GM12864 (cell line): Measurements from ENCODE around the gene CILP2.

ENCODE experiments used
- DNase-seq: peaks from one replicate; pipeline ENCODE4 v3.0.0-alpha.2; 2011; ENCODE audit warnings: low read depth
- H3K4me3 ChIP-seq: 2 replicates; pipeline ENCODE4 v1.5.1; 2011; ENCODE audit warnings: mild to moderate bottlenecking, low read depth, low read length, control low read depth
- TF ChIP-seq, protein P1 (sequence below): IDR thresholded peaks from 2 replicates; pipeline ENCODE4 v1.5.1; 2011; ENCODE audit warnings: low read depth, mild to moderate bottlenecking, moderate library complexity, low read length, control low read depth, inconsistent platforms; ENCODE audit errors: missing control alignments

The CILP2 gene

DNA sequence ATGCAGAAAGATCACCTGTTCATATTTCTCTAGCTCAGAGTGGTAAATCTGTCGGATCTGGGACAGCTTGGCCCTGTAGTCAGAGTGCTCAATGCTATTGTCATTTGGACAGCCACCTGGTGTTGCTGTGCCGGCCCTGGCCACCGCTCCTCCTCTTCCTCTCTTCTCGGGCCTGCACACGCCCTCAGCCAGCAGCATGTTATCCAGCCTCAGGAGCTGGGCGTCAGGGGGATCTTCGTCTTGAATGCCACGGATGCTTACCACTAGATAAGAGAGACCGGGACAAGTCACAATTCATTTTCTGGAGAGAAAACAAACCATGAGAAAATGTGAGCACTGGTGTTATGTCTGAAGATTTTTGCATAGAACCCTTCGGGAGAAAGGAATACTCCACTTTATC lies 32.5 kb downstream of the CILP2 start:
- no peak overlapping the region for H3K4me3 ChIP-seq
- DNase-seq = no peak
- TF ChIP-seq, protein P1, sequence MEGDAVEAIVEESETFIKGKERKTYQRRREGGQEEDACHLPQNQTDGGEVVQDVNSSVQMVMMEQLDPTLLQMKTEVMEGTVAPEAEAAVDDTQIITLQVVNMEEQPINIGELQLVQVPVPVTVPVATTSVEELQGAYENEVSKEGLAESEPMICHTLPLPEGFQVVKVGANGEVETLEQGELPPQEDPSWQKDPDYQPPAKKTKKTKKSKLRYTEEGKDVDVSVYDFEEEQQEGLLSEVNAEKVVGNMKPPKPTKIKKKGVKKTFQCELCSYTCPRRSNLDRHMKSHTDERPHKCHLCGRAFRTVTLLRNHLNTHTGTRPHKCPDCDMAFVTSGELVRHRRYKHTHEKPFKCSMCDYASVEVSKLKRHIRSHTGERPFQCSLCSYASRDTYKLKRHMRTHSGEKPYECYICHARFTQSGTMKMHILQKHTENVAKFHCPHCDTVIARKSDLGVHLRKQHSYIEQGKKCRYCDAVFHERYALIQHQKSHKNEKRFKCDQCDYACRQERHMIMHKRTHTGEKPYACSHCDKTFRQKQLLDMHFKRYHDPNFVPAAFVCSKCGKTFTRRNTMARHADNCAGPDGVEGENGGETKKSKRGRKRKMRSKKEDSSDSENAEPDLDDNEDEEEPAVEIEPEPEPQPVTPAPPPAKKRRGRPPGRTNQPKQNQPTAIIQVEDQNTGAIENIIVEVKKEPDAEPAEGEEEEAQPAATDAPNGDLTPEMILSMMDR = no peak

DNA sequence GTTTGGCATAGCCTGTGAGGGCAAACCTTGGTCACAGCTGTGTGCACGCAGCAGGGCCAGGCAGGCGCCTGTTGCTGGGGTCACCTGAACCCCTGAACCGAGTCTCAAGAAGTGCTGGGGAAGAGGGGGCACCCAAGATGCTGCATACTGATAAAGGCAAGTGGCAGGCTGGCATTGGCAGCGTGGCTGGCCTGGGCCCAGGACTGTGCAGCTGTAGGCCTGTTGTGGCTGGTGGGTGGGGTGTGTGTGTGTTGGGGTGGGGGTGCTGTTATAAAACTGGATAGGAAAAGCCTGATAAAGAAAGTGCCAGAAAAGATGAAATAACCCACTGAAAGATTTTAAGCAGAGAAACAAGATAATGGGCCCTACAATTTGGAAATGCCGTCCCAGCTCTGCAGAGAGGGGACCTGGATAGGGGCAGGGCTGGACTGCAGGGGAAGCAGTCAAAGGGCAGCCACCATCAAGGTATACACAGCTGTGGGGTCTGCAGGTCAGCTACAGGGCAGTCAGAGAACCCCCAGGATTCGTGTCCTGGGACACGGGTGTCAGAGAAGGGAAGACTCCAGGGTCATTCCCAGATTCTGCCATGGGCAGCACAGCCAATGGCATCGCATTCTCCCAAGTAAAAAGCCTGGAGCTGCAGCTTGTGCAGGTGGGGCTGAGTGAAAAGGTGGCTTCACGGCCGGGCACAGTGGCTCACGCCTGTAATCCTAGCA lies 33.2 kb downstream of the CILP2 start:
- DNase-seq = no peak
- TF ChIP-seq, protein P1 = no peak
- H3K4me3 ChIP-seq = no peak overlapping the region

DNA sequence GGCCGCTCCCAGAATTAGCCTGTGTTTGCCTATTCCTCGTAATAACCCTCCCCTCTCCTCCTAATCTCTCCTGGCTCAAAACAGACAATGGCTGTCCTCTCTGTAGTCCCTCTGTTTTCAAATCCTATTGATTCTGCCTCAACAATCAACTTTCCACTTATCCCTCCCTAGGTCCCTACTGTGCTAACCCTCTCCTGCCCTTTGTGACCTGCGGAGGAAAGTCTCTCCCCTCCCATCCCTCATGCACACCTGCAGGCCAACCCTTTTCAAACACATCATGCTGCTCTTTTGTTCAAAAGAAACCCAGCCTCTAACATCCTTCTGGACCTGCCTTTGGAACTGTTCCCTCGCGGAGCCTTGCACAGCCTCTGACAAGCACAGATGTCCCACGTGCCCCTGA lies 37.3 kb downstream of the CILP2 start:
- TF ChIP-seq, protein P1 = no peak
- DNase-seq = no peak
- no peak overlapping the region for H3K4me3 ChIP-seq

DNA sequence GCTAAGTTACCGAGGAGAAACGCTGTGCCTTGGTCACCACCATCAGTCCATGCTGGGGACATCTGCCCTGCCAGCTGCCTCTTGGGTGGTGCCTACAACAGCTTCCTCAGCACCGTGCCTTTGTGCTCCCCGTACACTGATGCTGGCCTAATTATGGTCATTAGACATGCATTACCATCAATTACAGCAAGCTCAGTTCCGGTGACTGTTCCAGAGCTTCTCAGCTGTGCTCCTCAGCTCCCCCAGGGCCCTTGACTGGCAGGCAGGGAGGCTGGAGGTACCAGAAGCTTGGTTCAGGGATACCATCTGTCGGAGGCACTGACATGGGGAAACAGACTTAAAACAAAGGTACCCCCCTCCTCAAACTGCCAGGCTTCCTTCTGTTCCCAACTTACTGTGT lies 40.2 kb downstream of the CILP2 start:
- TF ChIP-seq, protein P1 = no peak
- no peak overlapping the region for H3K4me3 ChIP-seq
- DNase-seq = no peak

DNA sequence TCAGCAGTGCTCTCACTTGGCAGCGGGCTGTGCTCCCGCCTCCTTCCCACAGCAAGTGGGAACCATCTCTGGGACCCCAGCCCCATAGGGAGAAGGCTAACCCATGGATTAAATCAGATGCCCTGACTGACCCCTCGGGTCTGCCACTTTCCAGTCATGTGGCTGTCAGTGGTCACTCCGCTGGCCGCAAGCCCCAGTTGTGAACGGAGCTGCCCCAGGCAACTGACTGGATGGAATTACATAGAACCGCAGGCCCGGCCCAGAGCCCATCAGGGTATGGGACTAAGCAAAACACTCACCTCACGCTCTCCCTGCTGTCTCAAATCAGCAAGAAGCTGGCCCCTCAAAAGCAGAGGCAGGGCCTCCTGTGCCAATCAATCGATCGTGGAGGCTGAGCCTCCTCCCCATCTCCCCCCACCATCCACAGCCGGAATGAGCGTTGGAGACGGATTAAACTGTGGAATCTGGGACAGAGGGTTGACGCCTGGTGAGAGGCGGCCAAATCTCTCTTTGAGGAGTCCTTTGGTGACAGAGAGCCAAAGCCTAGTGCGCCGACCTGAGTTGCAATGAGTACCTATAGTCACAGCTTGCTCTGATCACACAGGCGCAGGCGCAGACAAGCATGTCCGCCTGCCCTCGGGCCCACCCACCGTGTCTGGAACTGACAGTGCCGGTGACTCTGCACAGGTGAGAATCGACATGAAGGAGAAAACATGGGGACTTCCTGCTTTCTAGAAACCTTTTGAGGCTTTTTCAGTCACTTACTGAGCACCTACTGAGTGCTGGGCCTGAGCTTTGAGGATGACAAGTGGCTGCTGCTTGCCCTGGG lies 41.7 kb downstream of the CILP2 start:
- no peak for DNase-seq
- no peak overlapping the region for H3K4me3 ChIP-seq
- TF ChIP-seq, protein P1 = no peak

DNA sequence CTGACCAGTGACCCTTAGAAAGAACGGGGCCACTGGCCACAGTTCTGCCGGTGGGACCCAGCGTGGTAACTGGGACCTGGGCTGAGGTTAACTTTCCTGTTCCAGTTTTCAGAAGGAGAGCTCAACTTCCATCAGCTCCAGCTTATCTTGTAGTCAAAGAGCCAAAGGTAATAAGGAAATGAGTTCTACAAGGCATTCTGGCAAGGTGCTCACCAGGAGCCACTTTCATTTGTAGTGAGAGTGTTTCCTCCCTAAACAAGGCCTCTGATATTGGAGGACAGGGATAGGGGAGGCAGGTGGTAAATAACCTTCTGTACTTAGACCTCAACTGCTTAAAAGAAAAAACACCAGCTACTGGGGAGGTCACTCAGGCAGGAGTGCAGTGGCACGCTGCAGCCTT lies 42.4 kb downstream of the CILP2 start:
- no peak overlapping the region for H3K4me3 ChIP-seq
- TF ChIP-seq, protein P1 = no peak
- no peak for DNase-seq
